Measurements from ENCODE around the gene CSDE1.
A peak's percentile ranks its signal among the peaks of the same experiment; 100 is the strongest.

The CSDE1 gene

GRCh38 chr1:114700036-114700600 lies 57.7 kb downstream of the CSDE1 start:
- peak; percentile 45 for DNase-seq

DNA sequence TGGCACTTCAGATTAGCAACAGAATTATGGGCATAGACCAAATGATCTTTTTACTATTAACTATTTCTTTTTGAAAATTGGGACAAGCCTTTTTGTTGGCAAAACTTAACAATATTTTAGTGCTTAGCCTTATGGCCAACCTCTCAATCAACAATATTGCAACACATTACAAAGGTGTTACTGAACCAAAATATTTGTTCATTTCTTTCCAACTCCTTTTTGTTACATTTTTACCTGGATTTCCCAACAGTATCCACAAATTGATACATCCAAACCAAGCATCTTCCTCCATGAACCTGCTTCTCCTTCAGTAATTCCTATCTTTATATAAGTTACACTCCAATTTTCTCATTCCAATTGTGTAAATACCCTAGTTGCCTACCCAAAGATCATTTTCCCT lies 61.0 kb downstream of the CSDE1 start:
- DNase-seq: no peak

GRCh38 chr1:114695430-114696058 lies 62.2 kb downstream of the CSDE1 start, which contains the start of gene AMPD1:
AMPD1 (minus strand) TSS chr1:114695546; CDS start chr1:114695471, 75 bp downstream.
- DNase-seq: peak; percentile 73

DNA sequence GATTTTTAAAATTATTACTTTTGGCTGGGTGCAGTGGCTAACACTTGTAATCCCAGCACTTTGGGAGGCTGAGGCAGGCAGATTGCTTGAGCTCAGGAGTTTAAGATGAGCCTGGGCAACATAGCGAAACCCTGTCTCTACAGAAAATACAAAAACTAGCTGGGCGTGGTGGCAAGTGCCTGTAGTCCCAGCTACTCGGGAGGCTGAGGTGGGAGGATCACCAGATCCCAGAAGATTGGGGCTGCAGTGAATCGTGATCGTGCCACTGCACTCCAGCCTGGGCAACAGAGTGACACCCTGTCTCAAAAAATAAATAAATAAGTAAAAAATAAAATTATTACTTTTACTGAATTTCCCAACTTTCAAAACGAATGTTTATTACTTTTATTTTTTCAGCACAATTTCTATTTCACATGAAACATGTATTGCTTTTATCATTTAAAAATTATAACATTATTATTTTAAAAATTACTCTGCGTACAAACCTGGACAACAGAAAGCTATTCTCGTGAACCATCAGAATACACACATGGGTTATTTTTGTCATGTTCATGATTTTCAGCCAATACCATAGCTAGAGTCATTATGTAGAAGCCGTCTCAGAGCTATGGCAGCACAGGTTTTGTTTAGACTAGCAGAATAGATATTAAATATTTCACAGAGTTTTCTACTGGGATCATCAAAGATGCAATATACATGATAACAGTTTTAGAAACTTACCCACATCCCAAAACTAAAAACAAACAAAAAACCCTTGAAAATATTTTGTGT lies 63.1 kb downstream of the CSDE1 start:
- DNase-seq: no peak

DNA sequence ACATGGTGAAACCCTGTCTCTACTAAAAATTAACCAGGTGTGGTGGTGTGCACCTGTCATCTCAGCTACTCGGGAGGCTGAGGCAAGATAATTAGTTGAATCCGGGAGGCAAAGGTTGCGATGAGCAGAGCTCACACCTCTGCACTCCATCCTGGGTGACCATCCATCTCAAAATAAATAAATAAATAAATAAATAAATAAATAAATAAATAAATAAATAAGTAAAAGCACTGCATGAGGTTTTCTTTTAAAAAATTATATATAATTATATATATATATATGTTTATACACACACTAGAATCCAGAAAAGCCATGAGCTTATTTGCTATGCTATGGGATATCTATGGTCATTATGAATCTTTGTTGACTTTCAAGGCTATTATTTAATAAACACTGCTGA lies 64.8 kb downstream of the CSDE1 start:
- DNase-seq: no peak

- DNase-seq: no peak
Observed at GRCh38 chr1:114691061-114691460, 66.7 kb downstream of the CSDE1 start.

- DNase-seq: no peak
Observed at GRCh38 chr1:114690148-114690547, 67.6 kb downstream of the CSDE1 start.

- DNase-seq: no peak
Observed at GRCh38 chr1:114688526-114688925, 69.3 kb downstream of the CSDE1 start.

- no peak for DNase-seq
Observed at GRCh38 chr1:114685851-114686250, 71.9 kb downstream of the CSDE1 start.

- DNase-seq: no peak
Observed at GRCh38 chr1:114677691-114678090, 80.1 kb downstream of the CSDE1 start.

GRCh38 chr1:114676115-114676514 lies 81.7 kb downstream of the CSDE1 start:
- DNase-seq: no peak

GRCh38 chr1:114671939-114672275 lies 85.9 kb downstream of the CSDE1 start:
- DNase-seq: no peak

- peak; percentile 13 for DNase-seq
Observed at GRCh38 chr1:114671011-114671938, 86.5 kb downstream of the CSDE1 start.

DNA sequence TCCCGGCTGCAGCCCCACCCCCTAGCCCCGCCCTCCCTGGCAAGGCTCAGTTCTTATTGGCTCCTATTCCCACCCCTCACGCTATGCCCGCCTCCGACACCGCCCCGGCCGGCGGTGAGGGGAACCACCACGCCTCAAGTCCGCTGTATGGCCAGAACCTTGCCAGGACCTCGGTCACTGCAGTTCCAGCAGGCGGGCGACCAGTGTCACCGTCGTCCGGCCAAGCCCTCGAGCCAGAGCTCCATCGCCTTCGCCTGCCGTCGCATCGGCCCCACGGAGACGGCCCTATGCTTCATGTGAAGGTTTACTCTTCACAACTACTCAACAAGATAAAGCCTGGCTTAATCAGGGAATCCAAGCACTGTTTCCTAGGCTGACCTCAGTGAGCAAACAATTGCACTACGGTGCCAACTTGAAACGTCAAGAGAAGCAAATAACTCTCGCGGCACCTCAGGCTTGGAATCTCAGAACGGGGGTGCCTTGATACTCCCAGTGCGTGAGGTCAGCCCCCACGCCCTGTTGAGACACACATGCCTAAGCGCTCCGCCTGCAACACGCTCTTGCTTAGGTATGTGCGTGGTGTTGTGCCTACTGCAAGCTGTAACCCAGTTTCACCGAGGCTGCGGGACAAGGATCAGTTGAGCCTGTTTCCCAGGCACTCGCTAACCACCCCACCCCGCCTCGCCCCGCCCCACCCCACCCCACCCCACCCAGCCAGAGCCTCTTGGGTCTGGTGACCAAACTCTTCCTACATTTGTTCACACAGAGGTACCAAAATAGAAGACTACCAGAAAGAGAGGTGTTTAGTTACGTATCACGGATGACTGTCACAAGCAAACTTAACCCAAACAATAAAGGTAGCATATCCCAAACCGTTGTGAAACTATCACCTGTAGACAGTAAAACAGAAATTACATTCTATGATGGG lies 87.4 kb downstream of the CSDE1 start:
- DNase-seq: peak; percentile 84

GRCh38 chr1:114669562-114670082 lies 88.2 kb downstream of the CSDE1 start, which contains the start of gene DENND2C:
DENND2C (minus strand) TSS chr1:114670049; CDS start chr1:114625984, 44,065 bp downstream.
- no peak for DNase-seq

GRCh38 chr1:114668784-114669561 lies 88.8 kb downstream of the CSDE1 start:
- DNase-seq: peak; percentile 14

GRCh38 chr1:114668373-114668772 lies 89.4 kb downstream of the CSDE1 start:
- no peak for DNase-seq

DNA sequence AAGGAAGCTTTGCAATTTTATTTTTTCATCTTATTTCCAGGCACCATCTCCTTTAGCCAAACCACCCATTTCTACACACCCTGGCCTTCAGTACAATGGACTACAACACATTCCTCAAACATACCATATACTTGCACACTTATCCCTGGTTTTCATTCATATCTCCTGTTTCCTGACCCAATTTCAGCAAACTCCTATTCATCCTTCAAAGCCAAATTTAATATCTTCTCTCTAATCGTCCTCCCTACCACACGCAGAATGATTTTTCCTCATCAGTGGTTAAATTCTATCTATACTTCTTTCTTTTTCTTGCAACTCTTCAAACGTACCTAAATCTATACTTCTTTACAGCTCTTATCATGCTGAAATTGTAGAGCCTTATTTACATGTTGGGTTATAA lies 90.8 kb downstream of the CSDE1 start:
- DNase-seq: no peak
